ENCODE results near the gene RABEPK. TPM values are rescaled to one million over a fixed set of nuclear protein-coding genes. Genes with fewer than 3 reads are reported as not detected.

RABEPK gene
- total and polyA plus RNA-seq, 2 experiments from 2014 or later, result 20.4 to 30.1 TPM

- H3K4me1 ChIP-seq (ENCODE audit: insufficient read depth), result peaks cover 12% of the 10 kb centered on the region
- H3K27ac ChIP-seq, result no peak overlapping the region
- no peaks in the 10 kb centered on the region for H3K9me2 ChIP-seq (replicated peaks; ENCODE audit: insufficient read depth)
- no peaks in the 10 kb centered on the region for H4K20me1 ChIP-seq (ENCODE audit: insufficient read depth, poor library complexity, severe bottlenecking)
- no peak overlapping the region for H3K4me3 ChIP-seq
- TF ChIP-seq EZH2 (IDR thresholded peaks at IDR 0.05; ENCODE audit: borderline replicate concordance) (no peak), EZH2phosphoT487 (IDR thresholded peaks at IDR 0.05; ENCODE audit: low read depth, severe bottlenecking, unreplicated experiment) (no peak), CTCF (IDR thresholded peaks at IDR 0.05; ENCODE audit: poor library complexity) (no peak)
- peaks cover 5% of the 10 kb centered on the region for H3K79me2 ChIP-seq
- H3K27me3 ChIP-seq, result no peaks in the 10 kb centered on the region
- WGBS (ENCODE audit: low lambda C conversion rate, missing lambda C conversion rate), result 87% methylated on average over 6 of the region's 6 CpGs
- H3K36me3 ChIP-seq (replicated peaks; ENCODE audit: insufficient read depth, low read depth), result no peaks in the 10 kb centered on the region
- no peak overlapping the region for H2AFZ ChIP-seq
- no peaks in the 10 kb centered on the region for H3K9me3 ChIP-seq (ENCODE audit: low read depth)
- no peak for DNase-seq (ENCODE audit: low spot score)
- no peak overlapping the region for H3K4me2 ChIP-seq
These were observed 45.9 kb downstream of the RABEPK start for GRCh38 chr9:125246261-125246667.

GRCh38 chr9:125254231-125254630, 53.9 kb downstream of the RABEPK start:
- Histone ChIP-seq H3K27me3 (no peaks in the 10 kb centered on the region), H3K4me3 (no peak overlapping the region), H3K79me2 (no peaks in the 10 kb centered on the region), H3K4me1 (ENCODE audit: insufficient read depth) (no peaks in the 10 kb centered on the region), H3K9me3 (ENCODE audit: low read depth) (no peaks in the 10 kb centered on the region), H3K9me2 (replicated peaks; ENCODE audit: insufficient read depth) (no peaks in the 10 kb centered on the region), H3K4me2 (no peak overlapping the region), H2AFZ (no peak overlapping the region), H4K20me1 (ENCODE audit: insufficient read depth, poor library complexity, severe bottlenecking) (no peaks in the 10 kb centered on the region), H3K36me3 (replicated peaks; ENCODE audit: insufficient read depth, low read depth) (no peaks in the 10 kb centered on the region), H3K27ac (no peak overlapping the region)
- no peak for DNase-seq (ENCODE audit: low spot score)
- TF ChIP-seq CTCF (IDR thresholded peaks at IDR 0.05; ENCODE audit: poor library complexity) (no peak), EZH2 (IDR thresholded peaks at IDR 0.05; ENCODE audit: borderline replicate concordance) (no peak), EZH2phosphoT487 (IDR thresholded peaks at IDR 0.05; ENCODE audit: low read depth, severe bottlenecking, unreplicated experiment) (no peak)

GRCh38 chr9:125255781-125256391, 55.5 kb downstream of the RABEPK start:
- Histone ChIP-seq H2AFZ (no peak overlapping the region), H3K36me3 (replicated peaks; ENCODE audit: insufficient read depth, low read depth) (no peaks in the 10 kb centered on the region), H4K20me1 (ENCODE audit: insufficient read depth, poor library complexity, severe bottlenecking) (no peaks in the 10 kb centered on the region), H3K79me2 (no peaks in the 10 kb centered on the region), H3K27me3 (no peaks in the 10 kb centered on the region), H3K4me2 (no peak overlapping the region), H3K4me1 (ENCODE audit: insufficient read depth) (no peaks in the 10 kb centered on the region), H3K9me3 (ENCODE audit: low read depth) (no peaks in the 10 kb centered on the region), H3K4me3 (no peak overlapping the region), H3K9me2 (replicated peaks; ENCODE audit: insufficient read depth) (no peaks in the 10 kb centered on the region), H3K27ac (no peak overlapping the region)
- TF ChIP-seq EZH2phosphoT487 (IDR thresholded peaks at IDR 0.05; ENCODE audit: low read depth, severe bottlenecking, unreplicated experiment) (no peak), EZH2 (IDR thresholded peaks at IDR 0.05; ENCODE audit: borderline replicate concordance) (no peak), CTCF (IDR thresholded peaks at IDR 0.05; ENCODE audit: poor library complexity) (peak; percentile 42)
- DNase-seq (ENCODE audit: low spot score), result peak; percentile 38
- 13% methylated on average over 2 of the region's 2 CpGs for WGBS (ENCODE audit: low lambda C conversion rate, missing lambda C conversion rate)

Data from hepatocyte (in vitro differentiated cells).